Coronary artery (tissue), 2 donors: ENCODE data around the gene OVOL1.
A peak's percentile ranks its signal among the peaks of the same experiment; 100 is the strongest.

ENCODE experiments used
- DNase-seq: peaks from one replicate; pipeline ENCODE4 v3.0.0-alpha.2; 2017; ENCODE audit warnings: low spot score
- H3K27ac ChIP-seq, 2 donors: fragments of 200-600 bp; sonication (generic); one replicate each; pipeline ENCODE4 v1.5.1; 2016 to 2019
- H3K4me3 ChIP-seq: fragments of 200-600 bp; sonication (generic); 2 replicates; pipeline ENCODE4 v1.5.1; 2016; ENCODE audit warnings: mild to moderate bottlenecking, moderate library complexity
- CTCF ChIP-seq: fragments of 200-600 bp; sonication (generic); IDR thresholded peaks from one replicate; pipeline ENCODE4 v1.5.1; 2019; ENCODE audit warnings: antibody characterized with exemption

Gene OVOL1

GRCh38 chr11:65786786-65787636 lies at the start of gene OVOL1:
Gene OVOL1, plus strand, starts transcription at chr11:65787063. Its CDS starts 311 bp downstream, at chr11:65787374.
- no peak within 1 kb of the TSS for H3K27ac ChIP-seq
- DNase-seq = no peak
- H3K4me3 ChIP-seq = peak within 1 kb of the TSS; percentile 62
- no peak for TF ChIP-seq CTCF

GRCh38 chr11:65739022-65739421 lies 47.8 kb upstream of the OVOL1 start:
- no peak for DNase-seq
- TF ChIP-seq CTCF = no peak
- no peak overlapping the region for H3K4me3 ChIP-seq
- no peak overlapping the region for H3K27ac ChIP-seq

- no peak for TF ChIP-seq CTCF
- DNase-seq = no peak
- no peak overlapping the region for H3K27ac ChIP-seq
- H3K4me3 ChIP-seq = no peak overlapping the region
These were observed 45.7 kb upstream of the OVOL1 start for GRCh38 chr11:65741185-65741584.

- no peak for TF ChIP-seq CTCF
- Histone ChIP-seq H3K4me3 (no peak overlapping the region), H3K27ac (no peak overlapping the region)
- DNase-seq = no peak
These were observed 44.5 kb upstream of the OVOL1 start for GRCh38 chr11:65742353-65742752.

GRCh38 chr11:65743681-65744025 lies 43.2 kb upstream of the OVOL1 start:
- no peak for DNase-seq
- TF ChIP-seq CTCF = no peak
- Histone ChIP-seq H3K4me3 (no peak overlapping the region), H3K27ac (no peak overlapping the region)

- DNase-seq = no peak
- TF ChIP-seq CTCF = no peak
- Histone ChIP-seq H3K27ac (no peak overlapping the region), H3K4me3 (no peak overlapping the region)
These were observed 42.7 kb upstream of the OVOL1 start for GRCh38 chr11:65744026-65744698.

- no peak overlapping the region for H3K4me3 ChIP-seq
- H3K27ac ChIP-seq = no peak overlapping the region
- no peak for TF ChIP-seq CTCF
- DNase-seq = no peak
These were observed 42.2 kb upstream of the OVOL1 start for GRCh38 chr11:65744699-65745042.
